AG08396 (cell line): ENCODE measurements around the gene ADARB2.

Experiments used
- DNase-seq: peaks from one replicate; pipeline ENCODE4 v3.0.0; 2012; ENCODE audit warnings: low spot score, mixed read lengths

Gene ADARB2

GRCh38 chr10:1685699-1686490, 51.4 kb downstream of the ADARB2 start:
- no peak for DNase-seq

DNA sequence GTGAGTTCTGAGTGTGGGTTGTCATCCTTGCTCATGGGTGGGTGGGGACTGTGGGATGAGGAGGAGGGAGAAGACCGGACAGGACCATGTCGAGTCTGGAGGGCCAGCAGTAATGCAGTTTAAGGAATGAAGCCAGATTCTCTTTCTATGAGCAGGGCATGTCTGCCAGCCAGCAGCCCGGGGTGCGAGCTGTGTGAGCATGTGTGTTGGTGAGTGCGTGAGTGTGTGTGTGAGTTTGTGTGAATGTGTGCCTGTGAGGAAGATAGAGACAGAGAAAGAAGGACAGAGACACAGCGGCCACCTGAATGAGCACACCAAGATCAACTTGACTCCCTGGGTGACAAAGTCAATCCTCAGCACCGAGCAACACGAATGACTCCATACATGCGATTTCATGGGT, 52.3 kb downstream of the ADARB2 start:
- no peak for DNase-seq

DNA sequence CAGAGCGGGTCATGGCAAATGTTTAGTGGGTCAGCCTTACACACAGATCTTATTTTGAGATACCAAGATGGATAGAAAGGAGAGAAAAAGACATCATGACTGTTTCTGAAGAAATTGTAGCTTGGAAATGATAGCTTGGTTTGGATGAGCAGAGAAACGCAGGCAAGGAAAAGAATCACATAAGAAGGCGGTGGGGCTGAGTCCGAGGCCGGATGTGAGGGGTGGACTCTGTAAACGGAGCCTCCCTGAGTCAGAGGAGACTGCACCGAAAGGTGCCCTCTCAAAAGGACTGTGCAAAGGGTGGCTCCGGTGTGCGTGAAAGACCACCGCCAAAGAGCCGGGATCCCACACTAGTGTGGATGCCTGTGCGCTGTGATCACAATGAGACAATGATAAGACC, 53.7 kb downstream of the ADARB2 start:
- no peak for DNase-seq

- DNase-seq: no peak
Observed at GRCh38 chr10:1679821-1680650, 57.3 kb downstream of the ADARB2 start.

DNA sequence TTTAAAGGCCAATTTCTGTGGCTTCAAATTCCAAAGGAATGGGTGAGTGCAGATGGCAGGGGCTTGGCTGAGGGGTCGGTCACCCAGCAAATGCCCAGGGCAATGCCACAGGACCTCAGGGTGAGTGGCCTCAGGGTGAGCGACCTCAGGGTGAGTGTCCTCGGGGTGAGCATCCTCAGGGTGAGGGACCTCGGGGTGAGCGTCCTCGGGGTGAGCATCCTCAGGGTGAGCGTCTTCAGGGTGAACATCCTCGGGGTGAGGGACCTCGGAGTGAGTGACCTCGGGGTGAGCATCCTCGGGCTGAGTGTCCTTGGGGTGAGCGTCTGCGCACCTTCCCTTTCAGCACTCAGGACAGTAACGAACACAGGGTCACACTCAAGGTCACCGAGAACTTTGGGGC, 59.2 kb downstream of the ADARB2 start:
- no peak for DNase-seq

DNA sequence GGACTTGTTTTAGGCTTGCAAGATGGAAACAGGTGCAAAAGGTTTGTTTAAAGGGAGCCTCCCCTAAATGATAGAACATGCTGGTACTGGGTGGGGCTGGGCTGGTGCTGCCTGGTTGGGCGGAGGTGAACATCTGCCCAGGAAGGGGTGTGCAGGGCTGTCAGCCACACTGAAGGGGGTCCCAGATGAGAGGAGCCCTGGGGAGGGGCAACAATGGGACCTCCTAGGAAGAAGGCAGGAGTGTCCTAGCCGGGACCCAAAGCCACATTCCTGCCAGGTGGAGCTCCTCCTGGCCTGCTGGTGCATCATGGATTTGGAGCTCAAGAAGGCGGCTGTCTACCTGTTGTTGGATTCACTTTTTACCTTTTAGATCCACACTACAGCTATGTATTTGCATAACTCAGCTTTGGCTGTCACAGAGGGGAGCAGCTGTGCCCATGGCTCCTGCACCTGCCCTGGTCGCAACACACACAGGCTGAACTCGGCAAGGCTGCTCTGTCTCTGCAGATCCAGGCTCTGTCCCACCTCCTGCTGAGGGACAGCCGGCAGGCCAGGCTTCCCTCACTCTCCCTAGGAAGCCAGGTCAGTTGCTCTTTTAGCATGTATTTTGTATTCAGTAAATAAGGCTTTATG, 59.9 kb downstream of the ADARB2 start:
- DNase-seq: no peak

- DNase-seq: no peak
Observed at GRCh38 chr10:1674501-1674900, 62.8 kb downstream of the ADARB2 start.

DNA sequence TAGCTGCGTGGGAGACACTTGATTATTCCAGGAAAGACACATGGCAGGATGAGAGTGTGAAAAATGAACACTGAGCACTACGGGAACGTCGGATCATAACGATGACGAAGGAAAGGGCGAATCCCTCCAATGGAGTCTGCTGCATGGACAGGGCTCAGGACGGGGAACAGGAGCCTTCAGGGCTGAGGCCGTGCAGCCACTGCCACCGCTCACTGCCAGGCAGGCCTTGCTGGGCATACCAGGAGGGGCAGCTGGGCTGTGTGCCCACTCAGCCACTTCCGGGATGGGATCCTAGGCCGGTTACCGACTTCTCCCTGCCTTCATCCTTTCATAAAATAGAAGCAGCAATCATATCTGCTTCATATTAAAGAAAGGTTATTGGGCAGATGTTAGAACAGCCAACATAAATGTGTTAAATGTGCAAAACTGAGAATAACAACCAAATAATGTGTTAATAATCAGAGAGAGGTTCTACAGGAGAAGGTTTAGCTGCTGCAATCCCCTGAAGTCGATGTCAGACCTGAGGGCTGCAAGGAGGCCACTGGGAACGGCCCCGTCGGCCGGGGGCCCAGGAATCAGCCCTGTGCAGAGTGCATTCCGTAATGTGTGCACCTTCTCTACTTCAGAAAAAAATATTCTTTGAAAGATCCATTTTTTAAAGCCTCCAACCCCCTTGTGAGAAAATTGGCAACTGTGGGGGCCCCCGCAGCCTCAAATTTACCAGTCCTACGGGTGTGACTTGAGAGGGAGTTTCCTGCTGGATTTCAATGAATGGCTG, 63.6 kb downstream of the ADARB2 start:
- no peak for DNase-seq

DNA sequence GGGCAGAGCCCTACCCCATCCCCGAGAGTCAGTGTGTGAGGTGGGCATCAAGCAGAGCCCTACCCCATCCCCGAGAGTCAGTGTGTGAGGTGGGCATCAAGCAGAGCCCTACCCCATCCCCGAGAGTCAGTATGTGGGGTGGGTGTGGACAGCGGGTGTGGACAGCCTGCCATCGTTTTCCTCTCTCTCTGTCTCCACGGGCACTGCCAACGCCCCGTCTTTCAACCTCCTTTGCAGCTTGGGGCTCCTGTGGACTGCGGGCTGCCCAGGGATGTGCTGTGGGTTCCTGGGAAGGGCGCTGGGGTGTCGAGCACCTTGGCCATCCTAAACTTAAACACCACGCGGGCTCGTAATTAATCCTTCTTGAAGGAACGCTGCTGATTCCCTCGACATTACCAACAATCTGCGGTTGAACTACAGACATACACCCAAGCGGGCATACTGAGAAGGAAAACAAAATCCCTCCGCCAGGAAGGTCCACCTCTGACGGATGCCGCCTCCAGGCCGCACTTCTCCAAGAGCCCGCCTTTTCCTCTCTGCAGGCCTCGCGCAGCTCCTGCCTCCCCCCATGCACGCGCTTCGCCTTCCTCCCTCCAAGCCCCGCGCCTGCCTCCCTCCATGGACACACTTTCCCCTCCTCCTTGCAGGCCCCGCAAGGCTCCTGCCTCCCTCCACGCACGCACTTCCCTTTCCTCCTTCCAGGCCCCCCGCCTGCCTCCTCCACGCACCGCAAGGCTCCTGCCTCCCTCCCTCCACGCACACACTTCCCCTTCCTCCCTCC, 65.1 kb downstream of the ADARB2 start:
- no peak for DNase-seq

DNA sequence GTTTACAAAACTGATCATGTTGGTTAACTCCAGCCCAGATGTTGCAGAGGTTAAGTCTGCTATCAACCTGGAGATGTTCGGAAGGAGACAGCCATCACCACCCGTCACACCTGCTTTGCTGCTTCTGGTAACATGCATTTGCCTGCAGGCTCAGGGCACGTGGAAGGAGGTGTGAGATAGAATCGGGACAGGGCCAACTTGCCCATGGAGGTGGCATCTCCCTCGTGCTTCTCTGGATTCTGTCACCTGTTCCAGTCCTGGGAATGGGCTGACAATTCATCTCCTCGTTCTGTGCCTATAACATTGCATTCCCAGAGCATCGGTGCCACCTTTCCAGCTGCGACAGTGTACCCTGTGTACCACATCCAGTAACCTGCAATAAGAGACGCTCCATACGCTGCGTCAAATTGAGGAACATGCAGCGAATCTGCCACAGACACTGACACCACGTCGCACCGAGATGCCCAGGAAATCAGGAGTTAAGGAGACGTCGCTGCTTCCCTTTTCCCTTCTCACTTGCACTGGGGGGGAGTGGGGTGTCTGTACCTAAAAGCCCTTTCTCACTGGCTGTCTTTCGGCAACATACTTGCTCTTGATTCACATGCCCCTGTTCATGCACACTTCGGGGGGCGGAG, 65.8 kb downstream of the ADARB2 start:
- no peak for DNase-seq

DNA sequence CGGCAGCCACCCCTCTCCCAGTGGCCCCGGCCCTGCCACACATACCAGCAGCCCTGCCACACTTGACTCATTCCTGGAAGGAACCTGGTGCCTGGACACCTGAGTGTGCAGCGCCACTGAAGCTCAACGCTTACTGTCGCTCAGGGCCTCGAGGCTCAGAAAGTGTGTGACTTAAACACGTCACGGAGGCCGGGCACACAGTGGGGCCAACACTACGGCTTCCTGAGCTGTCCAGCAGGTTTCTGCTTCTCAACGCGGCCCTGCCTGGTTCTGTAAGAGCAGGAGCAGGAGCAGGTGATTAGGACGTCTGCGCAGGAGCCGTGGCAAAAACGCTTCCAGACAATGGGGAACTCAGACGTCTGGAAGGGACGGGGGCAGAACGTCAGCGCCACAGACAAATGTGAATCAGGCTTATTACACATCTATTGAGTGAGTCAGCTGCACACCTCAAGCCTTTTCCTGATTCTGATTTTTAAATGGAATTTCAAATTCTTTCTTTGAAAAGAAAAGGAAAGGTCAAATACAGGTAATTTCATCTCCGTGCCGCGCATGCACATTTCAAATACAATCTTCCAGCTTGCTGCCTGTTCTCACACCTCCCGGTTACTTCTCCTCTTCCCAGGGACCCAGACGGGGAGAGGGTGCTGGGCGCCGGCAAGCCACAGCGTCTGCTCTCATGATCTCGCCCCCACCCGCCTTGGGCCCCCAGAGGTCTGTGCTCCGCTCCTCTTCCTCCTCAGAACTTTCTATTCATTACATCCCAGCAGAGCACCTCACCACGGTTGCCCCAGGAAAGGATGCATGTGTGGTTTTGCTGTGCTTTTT, 66.6 kb downstream of the ADARB2 start:
- no peak for DNase-seq

- no peak for DNase-seq
Observed at GRCh38 chr10:1669433-1669832, 67.9 kb downstream of the ADARB2 start.

GRCh38 chr10:1668399-1668798, 68.9 kb downstream of the ADARB2 start:
- no peak for DNase-seq

DNA sequence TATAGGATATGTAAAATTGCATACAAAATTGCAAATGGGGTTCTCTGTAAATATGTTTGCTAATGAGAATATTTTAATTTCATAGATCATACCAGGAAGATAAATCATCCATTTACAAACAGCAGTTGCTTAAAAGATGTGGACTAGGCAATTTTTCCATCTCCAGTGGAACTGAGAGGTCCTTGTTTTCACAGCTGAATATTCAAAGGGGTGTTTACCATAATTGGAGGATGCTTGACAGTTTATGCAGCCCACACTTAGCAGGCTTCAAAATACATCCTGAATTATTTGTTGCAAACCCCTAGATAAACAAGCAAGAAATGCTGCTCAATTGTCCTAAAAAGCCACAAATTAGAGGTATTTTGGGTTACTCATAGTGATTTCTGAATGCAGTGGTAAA, 69.9 kb downstream of the ADARB2 start:
- DNase-seq: no peak

- no peak for DNase-seq
Observed at GRCh38 chr10:1666147-1666546, 71.2 kb downstream of the ADARB2 start.

GRCh38 chr10:1665681-1666080, 71.6 kb downstream of the ADARB2 start:
- DNase-seq: no peak

DNA sequence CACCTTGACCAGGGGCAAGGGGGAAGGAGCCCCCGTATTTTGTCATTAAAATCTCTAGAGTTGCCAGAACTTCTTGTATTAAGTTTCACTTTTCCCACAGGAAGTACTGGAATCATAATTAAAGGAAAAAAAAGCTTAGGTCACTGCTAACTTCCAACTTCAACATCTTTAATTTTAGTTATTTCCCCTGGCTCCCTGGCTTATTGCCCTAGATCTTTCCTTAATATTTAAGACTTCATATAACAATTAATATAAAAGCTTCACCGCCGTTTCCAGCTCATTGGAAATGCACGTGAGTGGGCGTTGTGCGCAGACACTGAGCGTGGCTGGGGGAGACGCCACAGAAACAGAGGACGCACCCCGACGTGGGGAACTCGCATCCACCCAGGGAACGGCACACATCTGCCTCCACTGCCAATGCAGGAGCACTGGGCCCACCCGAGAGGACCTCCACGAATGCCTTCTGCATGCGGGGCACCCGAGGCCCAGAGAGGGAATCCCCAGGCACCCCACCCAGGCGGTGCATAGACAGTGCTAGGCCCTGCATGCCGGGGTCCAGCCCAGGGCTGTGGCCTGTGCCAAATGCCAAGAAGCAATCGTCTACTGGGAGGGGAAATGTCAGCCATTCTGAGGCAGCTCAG, 72.2 kb downstream of the ADARB2 start:
- no peak for DNase-seq

DNA sequence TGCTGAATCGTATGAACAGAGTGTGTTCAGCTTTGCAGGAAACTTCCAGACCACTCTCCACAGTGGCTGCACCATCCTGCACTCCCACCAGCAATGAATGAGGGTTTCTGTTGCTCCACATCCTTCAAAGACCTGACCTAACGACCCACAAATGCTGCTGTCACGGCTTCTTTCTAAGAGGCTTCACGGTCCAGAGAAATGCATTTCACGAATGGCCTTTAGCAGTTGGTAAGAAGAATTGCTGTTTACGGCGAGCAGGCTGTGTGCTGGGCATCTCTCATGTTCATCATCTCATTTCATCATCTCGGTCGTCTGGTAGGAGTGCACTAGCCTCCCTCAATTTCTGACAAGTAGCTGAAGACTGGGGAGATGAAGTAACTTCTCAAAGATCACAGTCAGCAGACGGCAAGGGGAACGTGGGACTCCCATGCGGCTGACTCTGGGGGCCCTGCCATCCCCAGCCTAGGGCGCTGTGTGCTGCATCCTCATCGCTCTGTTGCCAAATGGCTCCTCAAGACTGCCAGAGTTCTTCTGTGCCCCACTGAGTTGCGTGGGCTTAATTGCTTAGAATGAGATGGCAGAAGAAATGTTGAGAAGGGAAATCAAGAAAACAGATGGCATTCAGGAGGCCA, 72.9 kb downstream of the ADARB2 start:
- DNase-seq: no peak

- DNase-seq: no peak
Observed at GRCh38 chr10:1663226-1663625, 74.1 kb downstream of the ADARB2 start.
